Small intestine (tissue), 7 donors: ENCODE results near the gene SYT13. TPM values are rescaled to one million over a fixed set of nuclear protein-coding genes. Genes with fewer than 3 reads are reported as not detected.

ENCODE experiments used
- DNase-seq, 2 donors: peaks; one replicate each; pipeline versions ENCODE4 v3.0.0 to v3.0.0-alpha.2; 2013
- FAIRE-seq: peaks from 2 replicates; lab custom pipeline; 2012; peaks lifted over from hg19 to GRCh38; lab: Jason Lieb, UNC
- H3K27ac ChIP-seq, 3 donors: one replicate each; pipeline ENCODE4 v1.5.1; 2013; ENCODE audit warnings: low read length in 2 of 3, mild to moderate bottlenecking in 2 of 3, control low read depth in 1 of 3, inconsistent platforms in 1 of 3, low read depth in 1 of 3, moderate library complexity in 1 of 3
- H3K27me3 ChIP-seq, 3 donors: one replicate each; pipeline ENCODE4 v1.6.1; 2013; ENCODE audit warnings: low read length in 3 of 3, inconsistent platforms in 1 of 3; ENCODE audit not compliant: control insufficient read depth in 3 of 3, insufficient read depth in 3 of 3
- H3K36me3 ChIP-seq, 3 donors: one replicate each; pipeline ENCODE4 v1.6.1; 2013; ENCODE audit warnings: low read length in 3 of 3, inconsistent platforms in 1 of 3, low read depth in 1 of 3, mild to moderate bottlenecking in 1 of 3, moderate library complexity in 1 of 3; ENCODE audit not compliant: control insufficient read depth in 3 of 3, insufficient read depth in 2 of 3
- H3K4me1 ChIP-seq, 3 donors: one replicate each; pipeline ENCODE4 v1.6.1; 2013; ENCODE audit warnings: low read length in 2 of 3, inconsistent platforms in 1 of 3, low read depth in 1 of 3, mild to moderate bottlenecking in 1 of 3, moderate library complexity in 1 of 3; ENCODE audit not compliant: control insufficient read depth in 3 of 3, insufficient read depth in 2 of 3
- H3K4me3 ChIP-seq, 3 donors: one replicate each; pipeline ENCODE4 v1.5.1; 2013; ENCODE audit warnings: low read length in 3 of 3, control low read depth in 1 of 3, inconsistent platforms in 1 of 3, low read depth in 1 of 3, mild to moderate bottlenecking in 1 of 3, moderate library complexity in 1 of 3
- H3K9me3 ChIP-seq, 2 donors: one replicate each; pipeline ENCODE4 v1.6.1; 2013; ENCODE audit warnings: low read depth in 1 of 2, low read length in 1 of 2; ENCODE audit not compliant: control insufficient read depth in 2 of 2, insufficient read depth in 1 of 2
- WGBS, 3 donors: extraction: QIAGEN DNeasy Blood & Tissue Kit; methylation state at CpG; one replicate each; pipeline ENCODE4 v1.1.7; 2013; 5-methylcytosine and 5-hydroxymethylcytosine counted together
- polyA plus RNA-seq, 4 donors: library from polyadenylated mRNA; stranded (reverse) in 3 of 4; unstranded in 1 of 4; fragments of 200-250 nt in 3 of 4; fragments of 120-200 nt in 1 of 4; gene quantifications; one replicate each; pipeline versions ENCODE4 v1.2.1 to v1.2.3, GENCODE V29; 2013
- donor health status: healthy with polysubstance abuse.
- donor health status: control.
- donor health status: control.
- donor health status: Bipolar disorder and iron deficiency.
- donor health status: healthy.

SYT13 gene
- polyA plus RNA-seq, 4 donors: 2.0 to 44.2 (median 12.3) TPM

- Histone ChIP-seq H3K36me3 (no peaks in the 10 kb centered on the region), H3K27me3 (peaks cover 0 to 17% (median 0%) of the 10 kb centered on the region in 3 donors), H3K4me1 (peaks cover 0 to 20% (median 0%) of the 10 kb centered on the region in 3 donors), H3K27ac (no peak overlapping the region), H3K9me3 (peaks cover 0 to 6% of the 10 kb centered on the region in 2 donors), H3K4me3 (no peak overlapping the region)
- DNase-seq: no peak
- WGBS, 3 donors: 76 to 92% (median 88%) methylated on average over 1 of the region's 1 CpG
- no peak for FAIRE-seq
Observed at GRCh38 chr11:45289369-45289768, 3.2 kb upstream of the SYT13 start.

- no peak for DNase-seq
- no peak overlapping the region for H3K27ac ChIP-seq
- FAIRE-seq: no peak
- H3K4me3 ChIP-seq: no peak overlapping the region
- peaks cover 0 to 6% of the 10 kb centered on the region in 2 donors for H3K9me3 ChIP-seq
- peaks cover 0 to 20% (median 0%) of the 10 kb centered on the region in 3 donors for H3K4me1 ChIP-seq
- H3K36me3 ChIP-seq: no peaks in the 10 kb centered on the region
- 70 to 73% (median 70%) methylated on average over 2 of the region's 2 CpGs for WGBS, 3 donors
- peaks cover 0 to 17% (median 0%) of the 10 kb centered on the region in 3 donors for H3K27me3 ChIP-seq
Observed at GRCh38 chr11:45288339-45288738, 2.2 kb upstream of the SYT13 start.

GRCh38 chr11:45287316-45287903, 1.3 kb upstream of the SYT13 start:
- H3K27me3 ChIP-seq: peaks cover 0 to 17% (median 0%) of the 10 kb centered on the region in 3 donors
- H3K9me3 ChIP-seq: peaks cover 0 to 6% of the 10 kb centered on the region in 2 donors
- H3K36me3 ChIP-seq: no peaks in the 10 kb centered on the region
- peaks cover 0 to 20% (median 0%) of the 10 kb centered on the region in 3 donors for H3K4me1 ChIP-seq
- FAIRE-seq (no peak), DNase-seq (no peak)
- no peak overlapping the region for H3K4me3 ChIP-seq
- 72 to 92% (median 80%) methylated on average over 3 of the region's 3 CpGs for WGBS, 3 donors
- no peak overlapping the region for H3K27ac ChIP-seq

GRCh38 chr11:45285250-45285828, 802 bp downstream of the SYT13 start:
- H3K36me3 ChIP-seq: no peaks in the 10 kb centered on the region
- FAIRE-seq: no peak
- H3K4me1 ChIP-seq: peaks cover 0 to 17% (median 0%) of the 10 kb centered on the region in 3 donors
- H3K9me3 ChIP-seq: peaks cover 0 to 6% of the 10 kb centered on the region in 2 donors
- no peak overlapping the region for H3K27ac ChIP-seq
- peak in 1 of 2 donors; percentile 38 for DNase-seq
- peak overlapping the region in 2 of 3 donors; percentile 72 to 74 for H3K4me3 ChIP-seq
- H3K27me3 ChIP-seq: peaks cover 0 to 17% (median 0%) of the 10 kb centered on the region in 3 donors
- WGBS, 3 donors: 4 to 12% (median 11%) methylated on average over 12 to 13 of the region's 13 CpGs

- Histone ChIP-seq H3K4me1 (peaks cover 0 to 16% (median 0%) of the 10 kb centered on the region in 3 donors), H3K9me3 (no peaks in the 10 kb centered on the region), H3K4me3 (no peak overlapping the region), H3K36me3 (no peaks in the 10 kb centered on the region), H3K27me3 (peaks cover 0 to 13% (median 0%) of the 10 kb centered on the region in 3 donors), H3K27ac (no peak overlapping the region)
- no peak for FAIRE-seq
- 84 to 94% (median 88%) methylated on average over 6 of the region's 6 CpGs for WGBS, 3 donors
- no peak for DNase-seq
Observed at GRCh38 chr11:45282081-45282480, 4.1 kb downstream of the SYT13 start.

- DNase-seq (no peak), FAIRE-seq (no peak)
- Histone ChIP-seq H3K4me3 (no peak overlapping the region), H3K9me3 (no peaks in the 10 kb centered on the region), H3K27me3 (peaks cover 0 to 8% (median 0%) of the 10 kb centered on the region in 3 donors), H3K27ac (no peak overlapping the region), H3K36me3 (no peaks in the 10 kb centered on the region), H3K4me1 (peaks cover 0 to 8% (median 0%) of the 10 kb centered on the region in 3 donors)
- 56 to 76% (median 62%) methylated on average over 3 of the region's 3 CpGs for WGBS, 3 donors
Observed at GRCh38 chr11:45280449-45280848, 5.7 kb downstream of the SYT13 start.

- Histone ChIP-seq H3K36me3 (no peaks in the 10 kb centered on the region), H3K27ac (no peak overlapping the region), H3K27me3 (no peaks in the 10 kb centered on the region), H3K4me3 (no peak overlapping the region), H3K9me3 (no peaks in the 10 kb centered on the region), H3K4me1 (peaks cover 0 to 5% (median 0%) of the 10 kb centered on the region in 3 donors)
- no peak for DNase-seq
- 92 to 98% (median 98%) methylated on average over 2 of the region's 2 CpGs for WGBS, 3 donors
- no peak for FAIRE-seq
Observed at GRCh38 chr11:45279645-45280044, 6.5 kb downstream of the SYT13 start.

- 79 to 90% (median 86%) methylated on average over 4 of the region's 4 CpGs for WGBS, 3 donors
Observed at GRCh38 chr11:45278714-45279113, 7.4 kb downstream of the SYT13 start.

More at GRCh38 chr11:45278714-45279113, 7.4 kb downstream of the SYT13 start:
- no peaks in the 10 kb centered on the region for H3K27me3 ChIP-seq
- no peaks in the 10 kb centered on the region for H3K36me3 ChIP-seq
- no peak for FAIRE-seq
- no peaks in the 10 kb centered on the region for H3K9me3 ChIP-seq
- no peak overlapping the region for H3K27ac ChIP-seq
- peaks cover 0 to 4% (median 0%) of the 10 kb centered on the region in 3 donors for H3K4me1 ChIP-seq
- no peak for DNase-seq
- no peak overlapping the region for H3K4me3 ChIP-seq
